GM19043 (cell line): ENCODE data around the gene ARID3A.

ENCODE experiments used
- ATAC-seq: cut with Tn5 transposase; IDR thresholded peaks from one replicate; pipeline ENCODE4 v1.9.1; 2021; ENCODE audit warnings: low read depth; ENCODE audit not compliant: unreplicated experiment

Gene ARID3A

GRCh38 chr19:907183-907853, 18.5 kb upstream of the ARID3A start:
- ATAC-seq, result no peak

GRCh38 chr19:911197-912033, 14.4 kb upstream of the ARID3A start:
- no peak for ATAC-seq

DNA sequence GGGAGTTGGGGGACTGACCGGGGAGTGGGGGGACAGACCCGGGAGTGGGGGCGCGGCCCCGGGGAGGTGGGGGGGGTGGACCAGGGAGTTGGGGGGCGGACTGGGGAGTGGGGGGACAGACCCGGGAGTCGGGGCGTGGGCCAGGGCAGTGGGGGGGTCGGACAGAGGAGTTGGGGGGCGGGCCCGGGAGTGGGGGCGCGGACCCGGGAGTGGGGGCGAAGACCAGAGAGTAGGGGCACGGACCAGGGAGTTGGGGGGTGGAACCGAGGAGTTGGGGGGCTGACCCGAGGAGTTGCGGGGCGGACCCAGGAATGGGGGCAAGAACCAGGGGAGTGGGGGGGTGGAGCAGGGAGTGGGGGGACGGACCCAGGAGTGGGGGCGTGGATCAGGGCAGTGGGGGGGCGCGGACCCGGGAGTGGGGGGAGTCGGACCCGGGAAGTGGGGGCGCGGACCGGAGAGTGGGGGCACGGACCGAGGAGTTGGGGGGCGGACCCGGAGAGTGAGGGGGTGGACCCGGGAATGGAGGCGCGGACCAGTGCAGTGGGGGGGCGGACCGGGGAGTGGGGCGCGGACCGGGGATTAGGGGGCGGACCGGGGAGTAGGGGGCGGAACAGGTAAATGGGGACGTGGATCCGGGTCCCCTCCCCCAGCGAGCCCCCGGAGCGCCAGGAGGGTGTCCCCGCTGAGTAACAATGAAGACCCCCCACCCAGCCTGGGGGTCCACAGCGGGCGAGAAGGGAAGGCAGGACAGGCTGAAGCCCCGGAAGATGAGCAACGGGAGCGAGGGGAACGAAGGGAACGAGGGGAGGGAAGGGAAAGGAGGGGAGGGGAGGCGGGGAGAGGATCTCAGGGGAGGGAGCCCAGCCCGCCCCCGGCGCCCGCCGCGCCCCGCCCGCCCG, 13.4 kb upstream of the ARID3A start:
- ATAC-seq, result no peak

DNA sequence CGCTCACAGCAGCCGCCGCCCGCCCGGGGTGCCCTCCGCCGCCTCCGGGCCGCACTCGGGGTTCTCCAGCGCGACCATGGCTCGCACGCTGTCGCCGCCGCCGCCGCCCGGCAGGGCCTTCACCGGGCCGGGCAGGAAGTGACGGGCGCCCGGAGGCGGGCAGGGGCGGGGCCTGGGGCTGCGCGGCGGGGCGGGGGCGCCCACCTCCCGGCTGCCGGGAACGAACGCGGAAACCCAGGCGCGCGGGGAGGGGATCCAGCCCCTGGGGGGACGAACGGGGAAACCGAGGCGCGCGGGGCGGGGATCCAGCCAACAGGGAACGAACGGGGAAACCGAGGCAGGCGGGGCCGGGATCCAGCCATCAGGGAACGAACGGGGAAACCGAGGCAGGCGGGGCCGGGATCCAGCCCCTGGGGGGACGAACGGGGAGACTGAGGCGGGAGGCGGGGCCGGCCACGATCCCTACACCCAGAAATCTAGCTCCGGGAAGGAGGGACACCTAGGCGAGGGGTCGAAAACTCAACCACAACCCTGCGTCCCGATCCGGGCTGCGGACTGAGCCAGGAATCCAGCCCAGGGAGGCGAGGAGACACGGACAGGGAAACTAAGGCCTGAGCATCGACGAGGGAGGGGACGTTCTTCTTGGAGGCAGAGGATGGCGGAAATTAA, 12.6 kb upstream of the ARID3A start, which contains the start of gene R3HDM4:
R3HDM4 (minus strand) TSS at position 140 of the 669 bp plus-strand sequence; CDS start at position 78, 62 bp downstream.
- ATAC-seq, result no peak

- ATAC-seq, result no peak
Observed at GRCh38 chr19:916645-917322, 9.1 kb upstream of the ARID3A start.

DNA sequence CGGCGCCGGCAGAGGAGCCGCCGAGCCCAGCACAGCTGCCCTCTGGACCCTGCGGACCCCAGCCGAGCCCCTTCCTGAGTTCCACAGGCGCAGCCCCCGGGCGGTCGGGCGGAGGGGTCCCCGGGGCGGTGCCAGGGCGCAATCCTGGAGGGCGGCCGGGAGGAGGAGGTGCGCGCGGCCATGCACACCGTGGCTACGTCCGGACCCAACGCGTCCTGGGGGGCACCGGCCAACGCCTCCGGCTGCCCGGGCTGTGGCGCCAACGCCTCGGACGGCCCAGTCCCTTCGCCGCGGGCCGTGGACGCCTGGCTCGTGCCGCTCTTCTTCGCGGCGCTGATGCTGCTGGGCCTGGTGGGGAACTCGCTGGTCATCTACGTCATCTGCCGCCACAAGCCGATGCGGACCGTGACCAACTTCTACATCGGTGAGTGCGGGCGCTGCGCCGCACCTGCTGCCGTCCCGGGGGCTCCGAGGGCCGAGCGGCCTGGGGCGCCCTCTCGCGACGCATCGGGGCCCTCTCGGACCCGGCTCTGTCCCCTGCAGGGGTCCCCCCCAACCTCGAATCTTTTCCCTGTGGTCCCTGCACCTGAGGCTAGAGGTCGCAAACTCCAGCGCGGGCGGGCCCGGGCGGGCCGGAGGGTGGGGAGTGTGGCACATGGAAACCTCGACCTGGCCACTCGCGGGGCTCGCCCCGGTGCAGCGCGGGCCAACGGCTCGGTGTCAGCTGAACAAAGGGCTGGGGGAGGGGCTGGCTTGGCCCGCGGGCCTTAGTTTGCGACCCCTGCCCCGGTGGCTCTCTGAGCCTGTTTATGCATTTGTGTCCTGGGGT, 8.3 kb upstream of the ARID3A start, which contains the start of gene KISS1R:
KISS1R (plus strand) TSS at position 11 of the 829 bp plus-strand sequence; CDS start at position 181, 170 bp downstream.
- no peak for ATAC-seq

DNA sequence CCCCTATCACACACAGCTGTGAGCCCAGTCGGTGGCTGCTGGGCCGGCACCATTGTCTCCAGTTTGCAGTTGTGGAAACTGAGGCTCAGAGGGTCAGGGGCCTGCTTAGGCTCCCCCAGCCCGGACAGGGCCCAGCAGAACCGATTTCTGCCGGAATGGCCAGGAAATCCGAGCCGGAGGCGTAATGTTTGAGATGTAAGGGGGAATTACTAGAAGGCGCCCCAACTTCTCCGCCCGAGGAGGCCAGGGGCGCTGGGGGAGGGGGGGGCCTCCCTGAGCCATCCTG, 7.7 kb upstream of the ARID3A start:
- ATAC-seq, result no peak

DNA sequence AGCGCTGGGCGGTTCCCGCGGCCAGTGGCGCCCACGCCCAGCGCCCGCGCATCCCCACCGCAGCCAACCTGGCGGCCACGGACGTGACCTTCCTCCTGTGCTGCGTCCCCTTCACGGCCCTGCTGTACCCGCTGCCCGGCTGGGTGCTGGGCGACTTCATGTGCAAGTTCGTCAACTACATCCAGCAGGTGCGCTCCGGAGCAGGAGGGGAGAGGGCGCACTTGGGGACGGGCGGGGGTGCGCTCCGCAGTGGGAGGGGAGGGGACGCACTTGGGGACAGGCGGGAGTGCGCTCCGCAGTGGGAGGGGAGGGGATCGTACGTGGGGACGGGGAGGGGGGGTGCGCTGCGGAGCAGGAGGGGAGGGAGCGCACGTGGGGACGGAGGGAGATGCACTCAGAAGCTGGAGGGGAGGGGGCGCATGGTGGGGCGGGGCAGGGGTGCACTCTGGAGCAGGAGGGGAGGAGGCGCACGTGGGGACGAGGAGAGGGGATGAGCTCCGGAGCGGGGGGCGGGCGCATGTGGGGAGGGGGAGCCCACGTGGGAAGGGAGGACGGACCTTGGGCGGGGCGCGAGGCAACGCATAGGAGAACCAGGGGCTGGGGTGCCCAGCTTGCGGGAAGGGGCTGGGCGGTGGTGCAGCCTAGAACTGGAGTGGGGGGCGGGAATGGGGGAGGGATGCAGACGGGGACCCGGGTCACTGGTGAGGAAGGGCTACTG, 7.2 kb upstream of the ARID3A start:
- ATAC-seq, result no peak

GRCh38 chr19:919199-920050, 6.4 kb upstream of the ARID3A start:
- ATAC-seq, result no peak

DNA sequence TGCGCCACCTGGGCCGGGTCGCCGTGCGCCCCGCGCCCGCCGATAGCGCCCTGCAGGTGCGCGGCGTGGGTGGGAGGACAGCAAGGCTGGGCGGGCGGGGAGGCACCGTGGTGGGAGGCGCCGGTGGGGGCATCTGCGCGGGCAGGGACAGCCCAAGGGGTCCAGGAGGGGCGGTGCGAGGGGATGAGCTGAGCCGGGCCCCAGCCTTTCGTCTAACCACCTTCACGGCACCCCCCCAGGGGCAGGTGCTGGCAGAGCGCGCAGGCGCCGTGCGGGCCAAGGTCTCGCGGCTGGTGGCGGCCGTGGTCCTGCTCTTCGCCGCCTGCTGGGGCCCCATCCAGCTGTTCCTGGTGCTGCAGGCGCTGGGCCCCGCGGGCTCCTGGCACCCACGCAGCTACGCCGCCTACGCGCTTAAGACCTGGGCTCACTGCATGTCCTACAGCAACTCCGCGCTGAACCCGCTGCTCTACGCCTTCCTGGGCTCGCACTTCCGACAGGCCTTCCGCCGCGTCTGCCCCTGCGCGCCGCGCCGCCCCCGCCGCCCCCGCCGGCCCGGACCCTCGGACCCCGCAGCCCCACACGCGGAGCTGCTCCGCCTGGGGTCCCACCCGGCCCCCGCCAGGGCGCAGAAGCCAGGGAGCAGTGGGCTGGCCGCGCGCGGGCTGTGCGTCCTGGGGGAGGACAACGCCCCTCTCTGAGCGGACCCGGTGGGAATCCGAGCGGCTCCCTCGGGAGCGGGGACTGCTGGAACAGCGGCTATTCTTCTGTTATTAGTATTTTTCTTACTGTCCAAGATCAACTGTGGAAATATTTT, 5.6 kb upstream of the ARID3A start:
- no peak for ATAC-seq

DNA sequence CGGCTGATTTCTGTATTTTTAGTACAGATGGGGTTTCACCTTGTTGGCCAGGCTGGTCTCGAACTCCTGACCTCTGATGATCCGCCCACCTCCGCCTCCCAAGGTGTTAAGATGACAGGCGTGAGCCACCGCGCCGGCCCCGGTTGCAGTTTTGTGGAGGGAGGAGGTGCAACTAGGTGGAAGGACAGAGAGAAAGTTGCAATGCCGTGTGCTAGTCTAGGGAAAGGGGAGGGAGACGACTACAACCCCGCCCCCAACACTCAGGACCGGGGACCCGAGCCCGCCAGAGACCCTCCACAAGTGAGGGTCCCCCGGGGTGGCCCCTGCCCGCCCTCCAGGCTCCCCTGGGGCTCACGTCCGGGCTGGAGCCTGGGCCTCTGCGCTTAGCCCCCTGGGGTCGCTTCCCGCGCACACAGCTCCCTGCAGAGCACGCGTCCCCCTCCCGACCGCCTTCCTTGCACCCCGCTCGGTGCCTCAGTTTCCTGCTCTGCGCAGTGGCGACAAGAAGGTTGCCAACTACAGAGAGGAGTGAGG, 1.2 kb upstream of the ARID3A start:
- no peak for ATAC-seq

- no peak for ATAC-seq
Observed at GRCh38 chr19:925087-925525, 729 bp upstream of the ARID3A start.

- ATAC-seq, result no peak
Observed at GRCh38 chr19:926323-926588, 421 bp downstream of the ARID3A start.

- ATAC-seq, result no peak
Observed at GRCh38 chr19:926589-927350, 935 bp downstream of the ARID3A start.

DNA sequence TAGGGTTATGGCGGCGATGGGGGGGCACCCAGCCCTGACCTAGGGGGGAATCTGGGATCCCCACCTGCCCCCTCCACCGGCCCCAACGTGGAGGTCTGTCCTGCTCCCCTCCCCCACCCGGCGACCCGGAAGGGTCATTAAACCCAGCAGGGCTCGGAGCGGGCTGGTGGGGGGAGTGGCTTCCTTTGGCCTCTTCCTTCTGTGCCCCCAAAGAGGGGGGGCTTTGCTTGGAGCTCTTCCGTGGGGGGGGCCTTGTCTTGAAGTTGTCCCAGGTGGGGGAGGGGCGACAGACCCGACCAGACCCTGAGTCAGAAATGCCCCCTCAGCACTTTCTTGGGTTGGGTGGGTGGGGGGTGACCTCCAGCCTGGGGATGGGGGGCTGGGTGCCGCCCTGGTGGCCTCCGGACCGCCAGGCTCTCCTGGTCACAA, 1.5 kb downstream of the ARID3A start:
- ATAC-seq, result no peak
